Ishikawa (cell line): ENCODE measurements around the gene PDE4B.

Experiments
- CEBPB ChIP-seq: IDR thresholded peaks from 2 replicates; pipeline ENCODE4 v1.6.1; 2012
- CREB1 ChIP-seq: IDR thresholded peaks from 2 replicates; pipeline ENCODE4 v1.6.1; 2012; ENCODE audit warnings: low read depth
- EGR1 ChIP-seq: IDR thresholded peaks from 2 replicates; pipeline ENCODE4 v1.6.1; 2012
- EP300 ChIP-seq: IDR thresholded peaks from 2 replicates; pipeline ENCODE4 v1.6.1; 2012; ENCODE audit warnings: borderline replicate concordance
- FOXM1 ChIP-seq: IDR thresholded peaks from 2 replicates; pipeline ENCODE4 v1.6.1; 2012; ENCODE audit warnings: low read depth, borderline replicate concordance
- NFIC ChIP-seq: IDR thresholded peaks from 2 replicates; pipeline ENCODE4 v1.6.1; 2012
- RAD21 ChIP-seq: IDR thresholded peaks from 2 replicates; pipeline ENCODE4 v1.6.1; 2012; ENCODE audit warnings: low read depth
- TAF1 ChIP-seq: IDR thresholded peaks from 2 replicates; pipeline ENCODE4 v1.6.1; 2012; ENCODE audit warnings: low read depth, mild to moderate bottlenecking
- TCF12 ChIP-seq: IDR thresholded peaks from 2 replicates; pipeline ENCODE4 v1.6.1; 2012; ENCODE audit warnings: low read depth
- TEAD4 ChIP-seq: IDR thresholded peaks from 2 replicates; pipeline ENCODE4 v1.6.1; 2012
- YY1 ChIP-seq: IDR thresholded peaks from 2 replicates; pipeline ENCODE4 v1.6.1; 2012; ENCODE audit warnings: low read depth
- TF ChIP-seq, protein P1 (sequence below): IDR thresholded peaks from 2 replicates; pipeline ENCODE4 v1.6.1; 2012
- TF ChIP-seq, protein P2 (sequence below): IDR thresholded peaks from 2 replicates; pipeline ENCODE4 v1.6.1; 2012; ENCODE audit warnings: low read depth, mild to moderate bottlenecking
- TF ChIP-seq, protein P3 (sequence below): IDR thresholded peaks from 2 replicates; pipeline ENCODE4 v1.6.1; 2012

DNA sequence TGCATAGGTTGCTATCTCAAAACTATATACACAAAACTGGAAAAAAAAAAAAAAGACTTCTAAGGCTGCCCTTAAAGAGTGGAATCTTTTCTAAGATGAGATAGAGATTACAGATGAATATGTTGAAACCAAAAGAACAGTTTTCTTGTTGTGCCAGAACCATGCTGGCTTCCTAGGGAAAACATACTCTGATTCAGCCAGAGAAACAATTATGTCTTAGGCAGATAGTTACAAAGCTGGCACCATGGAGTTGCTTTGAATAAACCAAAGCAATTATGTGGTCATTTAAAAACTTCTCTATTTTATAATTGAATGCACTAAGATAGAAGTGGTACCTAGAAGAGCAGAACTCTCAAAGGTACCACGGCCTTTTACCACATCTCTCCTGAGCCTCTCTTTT lies 341.3 kb downstream of the PDE4B start:
- TF ChIP-seq YY1: no peak
- TF ChIP-seq, protein P1, sequence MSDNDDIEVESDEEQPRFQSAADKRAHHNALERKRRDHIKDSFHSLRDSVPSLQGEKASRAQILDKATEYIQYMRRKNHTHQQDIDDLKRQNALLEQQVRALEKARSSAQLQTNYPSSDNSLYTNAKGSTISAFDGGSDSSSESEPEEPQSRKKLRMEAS: no peak
- TF ChIP-seq FOXM1: no peak
- TF ChIP-seq EP300: no peak
- TF ChIP-seq, protein P2, sequence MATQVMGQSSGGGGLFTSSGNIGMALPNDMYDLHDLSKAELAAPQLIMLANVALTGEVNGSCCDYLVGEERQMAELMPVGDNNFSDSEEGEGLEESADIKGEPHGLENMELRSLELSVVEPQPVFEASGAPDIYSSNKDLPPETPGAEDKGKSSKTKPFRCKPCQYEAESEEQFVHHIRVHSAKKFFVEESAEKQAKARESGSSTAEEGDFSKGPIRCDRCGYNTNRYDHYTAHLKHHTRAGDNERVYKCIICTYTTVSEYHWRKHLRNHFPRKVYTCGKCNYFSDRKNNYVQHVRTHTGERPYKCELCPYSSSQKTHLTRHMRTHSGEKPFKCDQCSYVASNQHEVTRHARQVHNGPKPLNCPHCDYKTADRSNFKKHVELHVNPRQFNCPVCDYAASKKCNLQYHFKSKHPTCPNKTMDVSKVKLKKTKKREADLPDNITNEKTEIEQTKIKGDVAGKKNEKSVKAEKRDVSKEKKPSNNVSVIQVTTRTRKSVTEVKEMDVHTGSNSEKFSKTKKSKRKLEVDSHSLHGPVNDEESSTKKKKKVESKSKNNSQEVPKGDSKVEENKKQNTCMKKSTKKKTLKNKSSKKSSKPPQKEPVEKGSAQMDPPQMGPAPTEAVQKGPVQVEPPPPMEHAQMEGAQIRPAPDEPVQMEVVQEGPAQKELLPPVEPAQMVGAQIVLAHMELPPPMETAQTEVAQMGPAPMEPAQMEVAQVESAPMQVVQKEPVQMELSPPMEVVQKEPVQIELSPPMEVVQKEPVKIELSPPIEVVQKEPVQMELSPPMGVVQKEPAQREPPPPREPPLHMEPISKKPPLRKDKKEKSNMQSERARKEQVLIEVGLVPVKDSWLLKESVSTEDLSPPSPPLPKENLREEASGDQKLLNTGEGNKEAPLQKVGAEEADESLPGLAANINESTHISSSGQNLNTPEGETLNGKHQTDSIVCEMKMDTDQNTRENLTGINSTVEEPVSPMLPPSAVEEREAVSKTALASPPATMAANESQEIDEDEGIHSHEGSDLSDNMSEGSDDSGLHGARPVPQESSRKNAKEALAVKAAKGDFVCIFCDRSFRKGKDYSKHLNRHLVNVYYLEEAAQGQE: no peak
- TF ChIP-seq RAD21: no peak
- TF ChIP-seq TAF1: no peak
- no peak for TF ChIP-seq CEBPB
- TF ChIP-seq NFIC: no peak
- TF ChIP-seq TEAD4: no peak
- TF ChIP-seq CREB1: no peak
- no peak for TF ChIP-seq EGR1
- no peak for TF ChIP-seq TCF12
- TF ChIP-seq, protein P3, sequence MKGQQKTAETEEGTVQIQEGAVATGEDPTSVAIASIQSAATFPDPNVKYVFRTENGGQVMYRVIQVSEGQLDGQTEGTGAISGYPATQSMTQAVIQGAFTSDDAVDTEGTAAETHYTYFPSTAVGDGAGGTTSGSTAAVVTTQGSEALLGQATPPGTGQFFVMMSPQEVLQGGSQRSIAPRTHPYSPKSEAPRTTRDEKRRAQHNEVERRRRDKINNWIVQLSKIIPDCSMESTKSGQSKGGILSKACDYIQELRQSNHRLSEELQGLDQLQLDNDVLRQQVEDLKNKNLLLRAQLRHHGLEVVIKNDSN: no peak
